Amniotic epithelial cell (primary cell): ENCODE measurements around the gene EPHA3.
A peak's percentile ranks its signal among the peaks of the same experiment; 100 is the strongest.

Experiments used
- DNase-seq: peaks from one replicate; pipeline ENCODE4 v3.0.0-alpha.2; 2010; ENCODE audit warnings: low read depth

EPHA3 gene

GRCh38 chr3:89107461-89108290 is at the start of gene EPHA3:
TSS of gene EPHA3 (plus strand) at chr3:89107621. CDS start at chr3:89107749, 128 bp downstream.
- peak; percentile 82 for DNase-seq

- no peak for DNase-seq
Measured at GRCh38 chr3:89058371-89058770, 49.0 kb upstream of the EPHA3 start.

GRCh38 chr3:89059211-89059925 is 48.1 kb upstream of the EPHA3 start:
- peak; percentile 53 for DNase-seq

GRCh38 chr3:89061259-89061658 is 46.2 kb upstream of the EPHA3 start:
- DNase-seq: no peak

- DNase-seq: no peak
Measured at GRCh38 chr3:89067736-89068135, 39.7 kb upstream of the EPHA3 start.

- DNase-seq: no peak
Measured at GRCh38 chr3:89072642-89073041, 34.8 kb upstream of the EPHA3 start.

- DNase-seq: no peak
Measured at GRCh38 chr3:89079944-89080343, 27.5 kb upstream of the EPHA3 start.

GRCh38 chr3:89087851-89088250 is 19.6 kb upstream of the EPHA3 start:
- DNase-seq: no peak

GRCh38 chr3:89098173-89098572 is 9.2 kb upstream of the EPHA3 start:
- no peak for DNase-seq

GRCh38 chr3:89098964-89099585 is 8.3 kb upstream of the EPHA3 start:
- DNase-seq: peak; percentile 58

GRCh38 chr3:89101251-89101650 is 6.2 kb upstream of the EPHA3 start:
- DNase-seq: no peak

- DNase-seq: no peak
Measured at GRCh38 chr3:89101921-89102320, 5.5 kb upstream of the EPHA3 start.

GRCh38 chr3:89104499-89104898 is 2.9 kb upstream of the EPHA3 start:
- no peak for DNase-seq

GRCh38 chr3:89105503-89105902 is 1.9 kb upstream of the EPHA3 start:
- no peak for DNase-seq

- peak; percentile 9 for DNase-seq
Measured at GRCh38 chr3:89108291-89108550, 800 bp downstream of the EPHA3 start.

GRCh38 chr3:89113344-89113743 is 5.9 kb downstream of the EPHA3 start:
- no peak for DNase-seq

GRCh38 chr3:89113893-89114840 is 6.7 kb downstream of the EPHA3 start:
- peak; percentile 63 for DNase-seq

- DNase-seq: no peak
Measured at GRCh38 chr3:89114841-89115223, 7.4 kb downstream of the EPHA3 start.

- no peak for DNase-seq
Measured at GRCh38 chr3:89116476-89116875, 9.1 kb downstream of the EPHA3 start.

GRCh38 chr3:89138048-89138447 is 30.6 kb downstream of the EPHA3 start:
- DNase-seq: no peak

- no peak for DNase-seq
Measured at GRCh38 chr3:89139870-89140269, 32.4 kb downstream of the EPHA3 start.

GRCh38 chr3:89144080-89144479 is 36.7 kb downstream of the EPHA3 start:
- no peak for DNase-seq
